ENCODE data around the gene SYT5.

DNA sequence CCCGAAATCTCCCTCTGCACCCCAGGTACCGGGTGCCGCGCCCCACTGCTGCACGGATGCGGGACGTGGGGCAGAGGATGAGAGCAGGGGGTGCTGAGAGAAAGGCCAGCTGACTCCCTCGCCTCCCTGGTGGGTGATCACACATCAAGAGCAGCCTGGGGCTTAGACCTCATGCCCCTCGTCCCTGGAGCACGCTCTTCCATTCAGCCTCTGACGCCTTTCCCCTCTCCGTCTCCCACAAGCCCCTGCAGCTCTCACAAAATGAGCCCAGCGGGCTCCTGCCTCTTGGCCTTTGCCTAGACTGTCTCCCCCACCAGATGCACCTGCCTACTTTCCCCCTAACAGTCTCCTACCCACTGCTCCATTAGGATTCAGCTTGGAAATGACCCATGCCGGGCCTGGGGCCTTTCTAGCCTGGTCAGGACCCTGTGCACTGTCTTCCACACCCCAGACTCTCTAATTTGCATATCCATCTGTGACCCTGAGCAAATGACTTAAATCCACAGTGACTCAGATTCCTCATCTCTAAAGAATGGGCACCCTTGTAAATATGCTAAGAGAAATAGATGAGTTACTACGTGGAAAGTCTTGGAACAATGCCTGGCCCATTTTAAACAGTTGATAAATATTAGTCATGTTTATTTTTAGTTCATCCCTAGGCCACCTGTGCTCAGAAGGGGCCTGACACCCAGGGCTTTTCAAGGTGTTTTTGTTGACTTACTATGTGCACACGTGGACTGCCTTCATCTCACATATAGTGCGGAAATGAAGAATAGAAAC is 29.8 kb upstream of the SYT5 start:
- TF ChIP-seq, protein P1, sequence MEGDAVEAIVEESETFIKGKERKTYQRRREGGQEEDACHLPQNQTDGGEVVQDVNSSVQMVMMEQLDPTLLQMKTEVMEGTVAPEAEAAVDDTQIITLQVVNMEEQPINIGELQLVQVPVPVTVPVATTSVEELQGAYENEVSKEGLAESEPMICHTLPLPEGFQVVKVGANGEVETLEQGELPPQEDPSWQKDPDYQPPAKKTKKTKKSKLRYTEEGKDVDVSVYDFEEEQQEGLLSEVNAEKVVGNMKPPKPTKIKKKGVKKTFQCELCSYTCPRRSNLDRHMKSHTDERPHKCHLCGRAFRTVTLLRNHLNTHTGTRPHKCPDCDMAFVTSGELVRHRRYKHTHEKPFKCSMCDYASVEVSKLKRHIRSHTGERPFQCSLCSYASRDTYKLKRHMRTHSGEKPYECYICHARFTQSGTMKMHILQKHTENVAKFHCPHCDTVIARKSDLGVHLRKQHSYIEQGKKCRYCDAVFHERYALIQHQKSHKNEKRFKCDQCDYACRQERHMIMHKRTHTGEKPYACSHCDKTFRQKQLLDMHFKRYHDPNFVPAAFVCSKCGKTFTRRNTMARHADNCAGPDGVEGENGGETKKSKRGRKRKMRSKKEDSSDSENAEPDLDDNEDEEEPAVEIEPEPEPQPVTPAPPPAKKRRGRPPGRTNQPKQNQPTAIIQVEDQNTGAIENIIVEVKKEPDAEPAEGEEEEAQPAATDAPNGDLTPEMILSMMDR (conservative IDR thresholded peaks at IDR 0.05), result no peak
- TF ChIP-seq EZH2 (IDR thresholded peaks at IDR 0.05; ENCODE audit: low read depth), result no peak

All from PC-9 (cell line).